ENCODE data around the gene NFKBIL1. TPM values are rescaled to one million over a fixed set of nuclear protein-coding genes. Genes with fewer than 3 reads are reported as not detected.

NFKBIL1 gene
- polyA plus RNA-seq, 2 of the 4 experiments (the other 2 are of a cell fraction): 5.2 to 9.0 TPM

DNA sequence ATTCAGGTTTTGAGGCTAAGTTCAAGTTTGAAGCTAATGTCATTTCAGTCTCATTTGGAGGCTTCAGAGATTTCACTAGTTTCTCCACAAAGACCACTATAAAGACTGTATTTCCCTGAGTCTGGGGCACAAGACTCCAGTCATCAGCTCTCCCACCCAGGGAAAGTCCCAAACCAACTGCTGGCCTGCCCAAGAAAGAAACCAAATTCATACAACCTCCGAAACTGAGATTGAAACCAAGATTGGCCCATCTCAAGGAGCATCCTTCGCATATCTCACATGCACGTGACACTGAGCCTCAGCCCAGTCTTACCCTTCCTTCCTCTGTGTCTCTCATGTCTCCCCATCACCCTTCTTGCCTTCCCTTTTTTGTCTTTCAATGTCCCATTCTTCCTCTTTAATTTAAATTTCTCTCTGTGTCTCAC is 21.1 kb downstream of the NFKBIL1 start:
- CTCF ChIA-PET: interaction anchor here (1.1 to 4.9 kb wide), 4 partner anchors 10 to 18 kb away, joined by 3 to 30 read pairs (median 4); partner anchors contain the start of gene LST1
- no peak for DNase-seq (ENCODE audit: low read depth in 1 of 2, low spot score in 1 of 2)
- ATAC-seq: no peak

GRCh38 chr6:31569861-31570536 is 22.6 kb downstream of the NFKBIL1 start:
- Histone ChIP-seq H3K4me3 (no peak overlapping the region), H3K4me2 (no peak overlapping the region), H3K27ac (no peak overlapping the region), H3K9me3 (no peaks in the 10 kb centered on the region), H3K4me1 (no peaks in the 10 kb centered on the region)
- no peak for DNase-seq (ENCODE audit: low read depth in 1 of 2, low spot score in 1 of 2)
- no peak for ATAC-seq
- ChIA-PET CTCF (interaction anchor here (1.2 to 4.9 kb wide), 4 partner anchors 10 to 77 kb away, joined by 3 to 30 read pairs (median 5); partner anchors contain the start of gene LST1), POLR2A (interaction anchor here (0.6 kb wide), 1 partner anchor 13 kb away, joined by 4 read pairs; no protein-coding TSS in a partner anchor)
- no peak for FAIRE-seq
- WGBS (ENCODE audit: missing lambda C conversion rate): 40% methylated on average over 1 of the region's 1 CpG
- TF ChIP-seq SREBF2 (IDR thresholded peaks at IDR 0.05) (no peak), ZNF302 (CRISPR knock-in tag; IDR thresholded peaks at IDR 0.05) (no peak), FOSL2 (IDR thresholded peaks at IDR 0.05) (no peak), FOSL2 (CRISPR knock-in tag; IDR thresholded peaks at IDR 0.05) (no peak), ZC3H11A (IDR thresholded peaks at IDR 0.05) (no peak), ZFP36 (IDR thresholded peaks at IDR 0.05; ENCODE audit: borderline replicate concordance, partially characterized antibody) (no peak)

More for the DNA sequence above, 21.1 kb downstream of the NFKBIL1 start:
- POLR2A ChIA-PET: no interaction called here
- H3K4me2 ChIP-seq: no peak overlapping the region
- H3K27ac ChIP-seq: no peak overlapping the region
- 80% methylated on average over 3 of the region's 3 CpGs for WGBS (ENCODE audit: missing lambda C conversion rate)
- no peak for FAIRE-seq
- no peaks in the 10 kb centered on the region for H3K9me3 ChIP-seq
- no peaks in the 10 kb centered on the region for H3K4me1 ChIP-seq
- TF ChIP-seq, protein P1, sequence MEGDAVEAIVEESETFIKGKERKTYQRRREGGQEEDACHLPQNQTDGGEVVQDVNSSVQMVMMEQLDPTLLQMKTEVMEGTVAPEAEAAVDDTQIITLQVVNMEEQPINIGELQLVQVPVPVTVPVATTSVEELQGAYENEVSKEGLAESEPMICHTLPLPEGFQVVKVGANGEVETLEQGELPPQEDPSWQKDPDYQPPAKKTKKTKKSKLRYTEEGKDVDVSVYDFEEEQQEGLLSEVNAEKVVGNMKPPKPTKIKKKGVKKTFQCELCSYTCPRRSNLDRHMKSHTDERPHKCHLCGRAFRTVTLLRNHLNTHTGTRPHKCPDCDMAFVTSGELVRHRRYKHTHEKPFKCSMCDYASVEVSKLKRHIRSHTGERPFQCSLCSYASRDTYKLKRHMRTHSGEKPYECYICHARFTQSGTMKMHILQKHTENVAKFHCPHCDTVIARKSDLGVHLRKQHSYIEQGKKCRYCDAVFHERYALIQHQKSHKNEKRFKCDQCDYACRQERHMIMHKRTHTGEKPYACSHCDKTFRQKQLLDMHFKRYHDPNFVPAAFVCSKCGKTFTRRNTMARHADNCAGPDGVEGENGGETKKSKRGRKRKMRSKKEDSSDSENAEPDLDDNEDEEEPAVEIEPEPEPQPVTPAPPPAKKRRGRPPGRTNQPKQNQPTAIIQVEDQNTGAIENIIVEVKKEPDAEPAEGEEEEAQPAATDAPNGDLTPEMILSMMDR (IDR thresholded peaks at IDR 0.05): no peak
- TF ChIP-seq NR3C1 (IDR thresholded peaks at IDR 0.05) (no peak), RAD21 (conservative IDR thresholded peaks at IDR 0.05 in 1 of 2, IDR thresholded peaks at IDR 0.05 in 1 of 2) (no peak), GATA3 (IDR thresholded peaks at IDR 0.05; ENCODE audit: borderline replicate concordance) (no peak)
- H3K4me3 ChIP-seq: no peak overlapping the region

- ATAC-seq: no peak
- CTCF ChIA-PET: interaction anchor here (1.0 to 18.3 kb wide), 3 partner anchors 8 to 22 kb away, joined by 3 to 338 read pairs (median 30); partner anchors contain the start of gene NCR3
- no peak for DNase-seq (ENCODE audit: low read depth in 1 of 2, low spot score in 1 of 2)
- Histone ChIP-seq H3K9me3 (no peaks in the 10 kb centered on the region), H3K27ac (no peak within 1 kb of the TSS), H3K4me3 (no peak within 1 kb of the TSS), H3K4me2 (no peak within 1 kb of the TSS), H3K4me1 (no peaks in the 10 kb centered on the region)
- POLR2A ChIA-PET: no interaction called here
- whole genome bisulfite sequencing (ENCODE audit: missing lambda C conversion rate): 71% methylated on average over 18 of the region's 27 CpGs
- TF ChIP-seq REST (IDR thresholded peaks at IDR 0.05): no peak
- no peak for TF ChIP-seq CHD4 (IDR thresholded peaks at IDR 0.05; ENCODE audit: borderline replicate concordance)
- no peak for FAIRE-seq
Measured at GRCh38 chr6:31572041-31572911, 24.9 kb downstream of the NFKBIL1 start, which contains the start of gene LTA. LTA (plus strand) TSS chr6:31572289; CDS start chr6:31572743, 454 bp downstream.
